ENCODE results near the gene IER3IP1.
A peak's percentile ranks its signal among the peaks of the same experiment; 100 is the strongest.
"Not testable (repeated sequence)": the region's sequence is repeated elsewhere in the genome, so short reads cannot be mapped to it uniquely, and the experiment has no call there.

Gene IER3IP1

DNA sequence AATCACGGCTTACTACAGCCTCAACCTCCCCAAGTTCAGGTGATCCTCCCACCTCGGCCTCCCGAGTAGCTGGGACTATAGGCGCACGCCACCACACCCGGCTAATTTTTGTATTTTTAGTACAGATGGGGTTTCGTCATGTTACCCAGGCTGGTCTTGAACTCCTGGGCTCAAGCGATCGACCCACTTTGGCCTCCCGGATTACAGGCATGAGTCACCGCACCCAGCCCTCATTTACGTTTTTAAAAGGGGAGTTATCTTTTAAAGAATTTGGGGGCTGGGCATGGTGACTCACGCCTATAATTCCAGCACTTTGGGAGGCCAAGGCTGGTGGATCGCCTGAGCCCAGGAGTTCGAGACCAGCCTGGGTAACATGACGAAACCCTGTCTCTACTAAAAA is 17.8 kb downstream of the IER3IP1 start:
- DNase-seq, result not testable (repeated sequence)

DNA sequence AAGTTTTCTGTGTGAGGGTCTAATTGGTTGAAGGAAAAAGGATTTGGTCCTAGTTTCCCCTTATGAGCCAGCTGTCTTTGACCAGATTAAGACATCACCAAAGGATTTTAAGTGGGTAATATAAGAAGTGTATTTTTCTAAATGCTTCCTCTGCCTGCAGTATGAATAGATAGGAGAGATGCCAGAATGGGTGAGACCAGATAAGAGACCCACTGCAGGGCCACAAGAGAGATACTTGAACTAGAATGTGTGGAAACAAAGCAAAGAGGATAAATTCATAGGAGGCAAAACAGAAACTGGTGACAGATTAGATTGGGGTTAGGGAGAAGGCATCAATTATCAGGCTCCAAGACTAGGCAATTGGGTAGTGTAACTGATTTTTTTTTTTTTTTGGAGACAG is 24.7 kb downstream of the IER3IP1 start:
- DNase-seq, result no peak

GRCh38 chr18:47150824-47151366 is 25.3 kb downstream of the IER3IP1 start:
- peak in 1 of 2 donors; percentile 13 for DNase-seq

DNA sequence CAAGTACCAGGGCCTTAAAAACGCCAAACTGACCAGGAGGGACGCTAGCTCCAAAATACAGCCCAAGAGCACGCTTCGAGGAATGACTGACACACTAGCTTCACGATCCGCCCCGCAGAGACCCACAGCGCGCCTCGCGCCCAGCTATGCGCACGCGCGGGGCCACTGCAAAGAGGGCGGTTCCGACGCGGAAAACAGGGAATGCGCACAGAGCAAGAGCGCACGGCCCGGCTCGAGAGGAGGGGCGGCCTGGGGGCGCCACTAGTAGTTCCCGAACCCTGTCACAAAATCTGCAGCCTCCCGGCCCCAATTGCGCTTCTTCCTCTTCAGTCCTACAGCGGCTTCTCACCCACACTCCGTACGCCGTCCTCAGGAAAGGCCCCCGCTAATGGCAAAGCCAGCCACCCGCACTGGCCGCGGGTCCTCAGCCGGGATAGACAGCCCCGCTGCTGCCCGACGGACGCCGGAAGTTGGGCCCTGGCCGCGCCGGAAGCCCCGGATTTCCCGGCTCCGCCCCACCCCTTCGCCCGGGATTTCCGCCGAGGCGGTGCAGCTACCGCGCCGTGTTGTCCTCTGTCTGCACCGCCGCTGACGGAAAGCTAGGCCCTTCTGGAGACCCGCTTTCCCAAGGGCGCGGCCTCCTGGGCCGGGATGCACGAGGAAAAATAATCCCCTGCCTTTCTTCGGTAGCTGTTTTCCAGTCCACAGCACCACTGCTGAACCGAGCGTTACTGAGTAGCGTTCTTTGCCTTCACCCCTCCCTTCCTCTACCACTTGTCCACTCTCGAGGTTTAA is 25.9 kb downstream of the IER3IP1 start, which contains the start of gene HDHD2:
TSS of gene HDHD2 (minus strand) at position 472 of the 795 bp plus-strand sequence. CDS start 14,061 bp downstream, outside the sequence.
- DNase-seq, result peak; percentile 78 to 83

DNA sequence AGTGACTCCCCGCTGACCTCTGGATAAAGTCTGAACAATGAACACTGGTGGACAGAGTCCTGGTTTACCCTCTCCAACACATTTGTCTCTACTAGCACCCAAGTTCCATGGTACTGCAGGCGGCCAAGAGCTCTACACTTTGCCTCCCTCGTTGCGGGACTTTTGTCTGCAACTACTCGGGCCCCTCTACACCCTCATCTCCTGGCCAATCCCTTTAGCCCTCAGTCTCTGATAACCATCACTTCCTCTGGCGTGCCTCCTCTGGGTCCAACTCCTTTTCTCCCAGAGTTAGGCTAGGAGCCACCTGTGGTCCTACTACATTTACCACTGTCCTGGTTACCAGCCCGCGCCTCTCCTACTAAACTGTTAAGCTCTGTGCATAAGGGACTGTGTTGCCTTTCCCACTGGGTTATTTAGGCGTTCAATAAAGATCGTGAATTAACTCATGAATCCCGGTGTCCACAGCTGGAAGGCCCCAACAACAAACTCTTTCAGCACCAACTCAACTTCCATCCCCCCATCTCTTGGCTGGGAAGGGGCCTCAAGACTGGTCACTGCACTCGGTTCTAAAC is 26.6 kb downstream of the IER3IP1 start:
- DNase-seq, result no peak

DNA sequence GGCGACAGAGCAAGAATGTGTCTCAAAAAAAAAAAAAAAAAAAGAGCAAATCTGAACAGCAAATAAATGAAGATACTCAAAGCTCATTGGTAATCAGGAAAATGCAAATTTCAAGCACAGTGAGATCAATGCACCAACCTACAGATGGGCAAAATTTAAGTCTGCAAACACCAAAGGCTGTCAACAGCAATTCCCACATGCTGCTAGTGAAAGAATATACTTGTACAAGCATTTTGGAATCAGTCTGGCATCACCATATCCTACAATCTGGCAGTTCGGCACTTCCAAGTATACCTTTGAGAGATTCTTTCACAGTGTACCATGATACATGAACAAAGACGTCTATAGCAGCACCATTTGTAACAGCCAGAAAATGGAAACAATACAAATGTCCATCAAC is 30.0 kb downstream of the IER3IP1 start:
- no peak for DNase-seq

DNA sequence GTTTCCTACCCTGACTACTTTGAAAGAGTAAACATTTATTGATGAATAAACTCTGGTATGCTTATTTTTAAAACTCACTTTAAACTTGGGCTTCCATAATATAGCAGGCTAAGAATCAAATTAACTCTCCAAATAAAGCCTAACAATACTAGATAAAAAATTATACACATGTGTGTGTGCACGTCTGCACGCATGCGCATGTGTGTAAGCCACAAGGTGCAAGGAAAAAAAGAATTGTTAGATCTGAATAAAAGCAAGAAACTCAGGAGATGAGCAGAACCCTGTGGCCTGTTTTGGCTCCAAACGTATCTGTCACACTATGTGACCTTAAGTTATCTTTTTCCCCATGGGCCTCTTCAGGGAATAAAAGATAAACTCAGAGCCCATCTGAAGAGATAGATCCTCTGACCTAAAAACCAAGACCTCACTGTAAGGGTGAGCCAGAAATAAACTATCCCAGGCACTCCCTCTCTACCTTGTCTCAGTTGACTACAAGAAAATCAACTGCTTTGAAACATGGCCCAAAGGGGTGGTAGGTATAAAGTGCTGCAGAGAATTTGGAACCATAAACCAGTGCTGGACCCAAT is 32.2 kb downstream of the IER3IP1 start:
- DNase-seq, result no peak

DNA sequence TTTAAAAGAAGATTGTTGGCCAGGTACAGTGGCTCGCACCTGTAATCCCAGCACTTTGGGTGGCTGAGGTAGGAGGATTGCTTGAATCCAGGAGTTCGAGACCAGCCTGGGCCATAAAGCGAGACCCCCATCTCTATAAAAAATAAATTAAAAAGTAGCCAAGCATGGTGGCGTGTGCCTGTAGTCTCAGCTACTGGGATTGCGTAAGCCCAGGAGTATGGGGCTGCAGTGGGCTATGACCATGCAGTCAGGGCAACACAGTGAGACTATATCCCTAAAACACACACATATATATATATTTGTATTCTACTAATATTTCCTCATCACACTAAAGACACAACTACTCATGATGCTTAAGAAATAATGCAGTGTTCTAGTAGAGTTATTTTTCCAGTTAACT is 33.0 kb downstream of the IER3IP1 start:
- no peak for DNase-seq

GRCh38 chr18:47141289-47141688 is 34.9 kb downstream of the IER3IP1 start:
- DNase-seq, result no peak

- DNase-seq, result no peak
Measured at GRCh38 chr18:47121146-47121545, 55.0 kb downstream of the IER3IP1 start.

DNA sequence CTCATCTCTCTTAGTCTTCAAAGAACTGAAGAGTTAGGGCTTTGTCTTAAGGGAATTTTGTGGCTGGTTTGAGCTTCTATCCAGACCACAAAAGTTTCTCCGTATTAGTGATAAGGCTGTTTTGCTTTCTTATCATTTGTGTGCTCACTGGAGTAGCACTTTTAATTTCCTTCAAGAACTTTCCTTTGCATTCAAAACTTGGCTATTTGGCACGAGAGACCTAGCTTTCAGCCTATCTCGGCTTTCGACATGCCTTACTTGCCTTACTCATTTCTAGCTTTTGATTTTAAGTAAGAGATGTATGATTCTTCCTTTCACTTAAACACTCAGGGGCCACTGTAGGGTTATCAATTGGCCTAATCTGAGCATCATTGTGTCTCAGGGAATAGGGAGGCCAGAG is 55.7 kb downstream of the IER3IP1 start:
- peak in 1 of 2 donors; percentile 15 for DNase-seq

DNA sequence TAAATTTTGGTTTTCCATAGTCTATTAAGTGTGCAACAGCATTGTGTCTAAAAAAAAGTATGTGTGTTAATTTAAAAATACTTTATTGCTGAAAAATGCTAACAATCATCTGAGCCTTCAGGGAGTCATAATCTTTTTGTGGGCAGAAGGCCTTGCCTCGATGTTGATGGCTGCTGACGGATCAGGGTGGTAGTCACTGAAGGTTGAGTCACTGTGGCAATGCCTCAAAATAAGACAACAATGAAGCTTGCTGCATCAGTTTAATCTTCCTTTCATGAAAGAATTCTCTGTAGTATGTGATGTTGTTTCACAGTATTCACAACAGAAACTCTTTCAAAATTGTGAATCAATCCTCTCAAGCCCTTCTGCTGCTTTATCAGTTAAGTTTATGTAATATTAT is 57.2 kb downstream of the IER3IP1 start:
- DNase-seq, result no peak

DNA sequence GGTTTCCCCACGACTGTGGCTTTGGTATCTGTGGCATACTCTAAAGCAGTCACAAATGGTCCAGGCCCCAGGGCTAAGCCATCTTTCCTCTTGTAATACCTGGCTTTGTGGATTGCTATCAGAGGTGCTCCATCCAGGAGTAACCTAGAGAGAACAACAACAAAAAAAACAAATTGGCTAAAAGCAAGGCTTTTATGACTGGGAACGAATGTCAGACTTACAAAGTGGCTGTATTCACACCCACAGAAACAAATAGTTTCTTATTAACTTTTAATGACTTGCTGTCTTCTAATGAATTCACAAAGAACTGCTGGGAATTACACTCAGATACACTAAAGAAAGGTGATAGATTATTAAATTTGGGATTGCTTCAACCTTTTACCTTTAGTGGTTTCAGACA is 61.0 kb downstream of the IER3IP1 start:
- no peak for DNase-seq

DNA sequence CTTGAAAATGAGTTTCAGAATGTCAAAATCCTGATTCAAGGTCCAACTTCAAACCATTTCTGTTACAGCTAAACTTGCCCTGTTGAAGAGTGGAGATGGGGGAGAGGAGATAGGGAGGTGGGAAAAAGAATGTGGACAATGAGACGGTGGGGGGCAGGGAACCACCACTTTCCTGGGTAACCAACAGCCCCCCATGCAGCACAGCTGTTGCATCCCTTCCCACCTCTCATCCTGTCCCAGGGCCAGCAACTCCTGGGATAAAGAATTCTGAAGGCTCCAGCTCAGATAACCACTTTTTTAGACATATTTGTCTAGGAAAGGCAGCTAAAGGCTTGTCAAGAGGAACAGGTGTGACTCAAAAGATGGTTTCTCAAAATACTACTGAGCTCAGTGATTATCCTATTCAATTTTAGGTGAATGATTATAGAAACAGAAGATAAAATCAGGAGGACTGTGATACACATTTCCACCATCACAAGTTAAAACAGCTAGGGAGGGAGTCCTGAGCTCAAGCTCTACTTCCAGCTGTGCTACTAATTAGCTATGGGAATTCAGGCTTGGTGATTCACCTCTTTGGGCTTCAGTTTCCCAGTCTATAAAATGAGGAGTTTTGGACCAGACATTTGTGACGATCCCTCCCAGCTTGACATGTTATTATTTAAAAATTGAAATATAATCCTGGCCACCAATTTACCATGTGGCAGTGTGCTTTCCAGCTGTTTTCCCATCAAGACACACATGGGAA is 62.2 kb downstream of the IER3IP1 start:
- no peak for DNase-seq

DNA sequence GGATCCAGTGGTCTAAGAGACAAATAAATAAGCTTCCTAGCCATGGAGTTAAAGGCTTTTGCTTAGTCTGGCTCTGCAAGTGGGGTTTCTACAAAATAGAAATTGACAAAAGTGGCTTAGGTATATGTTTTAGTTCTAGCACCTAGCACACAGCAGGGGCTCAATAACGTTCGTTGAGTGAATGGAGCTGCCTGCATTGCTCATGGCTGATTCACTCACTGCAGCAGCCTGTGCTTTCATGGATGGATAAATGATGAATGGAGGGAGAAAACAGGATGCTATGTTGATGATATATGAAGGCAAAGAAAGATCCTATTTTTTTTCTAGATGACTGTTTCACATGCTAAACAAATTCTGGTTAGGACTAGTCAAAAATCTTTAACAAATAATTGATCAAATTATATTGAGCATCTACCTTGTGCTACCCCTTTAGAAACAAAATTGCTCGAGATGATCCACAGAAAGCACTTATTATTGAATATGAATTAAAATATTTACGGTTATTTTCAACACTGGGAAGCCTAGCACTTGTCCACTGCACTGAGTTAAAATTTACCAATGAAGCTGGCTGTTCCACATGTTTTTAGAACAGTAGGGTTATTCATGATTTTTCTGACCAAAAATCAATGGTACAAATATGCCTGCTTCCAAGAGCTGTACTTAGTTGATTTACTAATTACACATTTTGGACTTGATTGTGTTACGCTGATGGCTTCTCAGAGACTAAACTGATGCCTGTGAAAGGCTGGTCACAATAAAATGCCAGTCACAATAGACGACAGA is 65.5 kb downstream of the IER3IP1 start:
- no peak for DNase-seq

- DNase-seq, result no peak
Measured at GRCh38 chr18:47109720-47110119, 66.4 kb downstream of the IER3IP1 start.

GRCh38 chr18:47108998-47109405 is 67.2 kb downstream of the IER3IP1 start:
- no peak for DNase-seq

DNA sequence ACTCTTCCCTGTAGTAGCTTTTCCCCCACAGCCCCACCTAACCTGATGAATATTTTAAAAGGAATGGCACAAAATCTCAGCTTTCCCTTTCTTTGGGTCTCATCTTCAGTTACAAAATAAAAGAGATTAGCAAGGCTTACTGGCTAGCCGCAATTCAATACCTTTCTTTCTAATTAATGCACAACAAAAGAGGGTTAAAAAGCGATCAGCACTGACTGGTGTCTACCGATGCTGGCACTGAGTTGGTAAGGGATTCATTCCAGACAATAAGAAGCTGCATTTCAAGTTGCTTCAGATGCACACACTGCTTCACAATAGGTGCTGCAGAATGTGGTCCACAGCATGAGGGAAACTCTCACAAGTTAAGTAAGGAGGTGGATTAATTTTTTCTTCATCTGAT is 67.8 kb downstream of the IER3IP1 start:
- DNase-seq, result no peak
